Psoas muscle (tissue), 8 donors: ENCODE data around the gene OPRL1. TPM values are rescaled to one million over a fixed set of nuclear protein-coding genes. Genes with fewer than 3 reads are reported as not detected.

ENCODE experiments used
- ATAC-seq, 4 donors: fragments of 200-7000 bp; cut with Tn5 transposase; one replicate each; pipeline ENCODE4 v1.9.1; 2020; ENCODE audit warnings: moderate library complexity in 3 of 4, mild to moderate bottlenecking in 2 of 4
- DNase-seq, 2 donors: peaks; one replicate each; pipeline ENCODE4 v3.0.0-alpha.2; 2020
- H3K27ac ChIP-seq: fragments of 200-600 bp; one replicate; pipeline ENCODE4 v1.8.0; 2022
- H3K27me3 ChIP-seq, 3 donors: fragments of 200-600 bp in 1 of 3; one replicate each; pipeline versions ENCODE4 v1.6.1 to v1.8.0; 2013 to 2022; ENCODE audit warnings: low read length in 2 of 3, mild to moderate bottlenecking in 2 of 3, moderate library complexity in 1 of 3; ENCODE audit not compliant: insufficient read depth in 3 of 3
- H3K36me3 ChIP-seq, 2 donors: fragments of 200-600 bp in 1 of 2; one replicate each; pipeline versions ENCODE4 v1.6.1 to v1.8.0; 2013 to 2022; ENCODE audit warnings: low read depth in 1 of 2, mild to moderate bottlenecking in 1 of 2, moderate library complexity in 1 of 2; ENCODE audit not compliant: insufficient read depth in 1 of 2
- H3K4me1 ChIP-seq: fragments of 200-600 bp; one replicate; pipeline ENCODE4 v1.8.0; 2022
- H3K4me3 ChIP-seq: fragments of 200-600 bp; one replicate; pipeline ENCODE4 v1.8.0; 2022; ENCODE audit warnings: mild to moderate bottlenecking
- H3K9me3 ChIP-seq: fragments of 200-600 bp; one replicate; pipeline ENCODE4 v1.8.0; 2022
- CTCF ChIP-seq: fragments of 200-600 bp; IDR thresholded peaks from one replicate; pipeline ENCODE4 v1.8.0; 2022; ENCODE audit warnings: antibody characterized with exemption
- WGBS, 3 donors: extraction: QIAGEN DNeasy Blood & Tissue Kit; methylation state at CpG; one replicate each; pipeline versions ENCODE4 v1.1.6 to v1.1.7; 2013; 5-methylcytosine and 5-hydroxymethylcytosine counted together
- intact Hi-C, 2 donors: fragments of 100-400 bp; cut with DNase I; formaldehyde crosslinking; loops; one replicate each; pipeline versions ENCODE4 v1.11.0 to v1.14.2; 2022
- polyA plus RNA-seq, 3 donors: library from polyadenylated mRNA; stranded (reverse); fragments of 200-250 nt; gene quantifications; one replicate each; pipeline ENCODE4 v1.2.3, GENCODE V29; 2013
- total RNA-seq, 4 donors: library from RNA; stranded (reverse); fragmentation: NEBNext Ultra II Directional in 2 of 4; extraction: Animal tissue kit (Norgen Biotek cat#: 25700) in 2 of 4; gene quantifications; one replicate each; pipeline versions ENCODE4 v1.2.1 to v1.2.4, GENCODE V29; 2021 to 2023
- donor health status: healthy with polysubstance abuse.
- donor health status: DM: no; HTN: no; CAD: no; lungs with moderate emphysema.
- donor health status: Bipolar disorder and iron deficiency.
- donor health status: healthy.
- donor health status: DM: yes; HTN: yes; CAD: no.
- donor health status: DM: no; HTN: no; CAD: no.
- donor health status: DM: no; HTN: no; CAD: no.
- donor health status: DM: yes; HTN: yes; CAD: no.

The OPRL1 gene
- total and polyA plus RNA-seq, 7 donors, result 0.03 to 0.94 (median 0.17) TPM

GRCh38 chr20:64051561-64052325 is 28.1 kb upstream of the OPRL1 start:
- TF ChIP-seq CTCF, result no peak
- peak; percentile 63 to 83 for DNase-seq
- ATAC-seq, result peak; percentile 37 to 50 (median 44)
- WGBS, 3 donors, result 67 to 70% (median 69%) methylated on average over 14 to 15 of the region's 15 CpGs
- peak overlapping the region; percentile 11 for H3K4me3 ChIP-seq
- no peaks in the 10 kb centered on the region for H3K9me3 ChIP-seq
- no peaks in the 10 kb centered on the region for H3K4me1 ChIP-seq
- peak overlapping the region; percentile 74 for H3K27ac ChIP-seq
- H3K36me3 ChIP-seq, result no peaks in the 10 kb centered on the region
- intact Hi-C loops, result no loop called here
- H3K27me3 ChIP-seq, result peaks cover 0 to 54% (median 24%) of the 10 kb centered on the region in 3 donors

- WGBS, 3 donors, result 54 to 68% (median 66%) methylated on average over 10 of the region's 10 CpGs
- TF ChIP-seq CTCF, result no peak
- Histone ChIP-seq H3K36me3 (no peaks in the 10 kb centered on the region), H3K27ac (peak overlapping the region; percentile 65), H3K27me3 (peaks cover 0 to 48% (median 20%) of the 10 kb centered on the region in 3 donors), H3K9me3 (no peaks in the 10 kb centered on the region), H3K4me1 (no peaks in the 10 kb centered on the region), H3K4me3 (peak overlapping the region; percentile 18)
- DNase-seq (no peak), ATAC-seq (no peak)
- intact Hi-C loops, result no loop called here
Measured at GRCh38 chr20:64052326-64052722, 27.6 kb upstream of the OPRL1 start.

- 71 to 73% (median 72%) methylated on average over 31 to 33 of the region's 33 CpGs for WGBS, 3 donors
- ATAC-seq (no peak), DNase-seq (no peak)
- Histone ChIP-seq H3K4me3 (peak overlapping the region; percentile 18), H3K9me3 (no peaks in the 10 kb centered on the region), H3K27me3 (peaks cover 0 to 39% (median 17%) of the 10 kb centered on the region in 3 donors), H3K4me1 (no peaks in the 10 kb centered on the region), H3K27ac (peak overlapping the region; percentile 65), H3K36me3 (no peaks in the 10 kb centered on the region)
- no peak for TF ChIP-seq CTCF
- intact Hi-C loops, result no loop called here
Measured at GRCh38 chr20:64052987-64053840, 26.7 kb upstream of the OPRL1 start.

GRCh38 chr20:64053841-64054661 is 25.8 kb upstream of the OPRL1 start:
- intact Hi-C loops, result no loop called here
- WGBS, 3 donors, result 31 to 34% (median 32%) methylated on average over 15 to 17 of the region's 17 CpGs
- Histone ChIP-seq H3K4me3 (peak overlapping the region; percentile 33), H3K36me3 (no peaks in the 10 kb centered on the region), H3K4me1 (no peaks in the 10 kb centered on the region), H3K27me3 (peaks cover 0 to 31% (median 11%) of the 10 kb centered on the region in 3 donors), H3K9me3 (no peaks in the 10 kb centered on the region), H3K27ac (peak overlapping the region; percentile 68)
- DNase-seq (peak; percentile 61 to 78), ATAC-seq (peak in 3 of 4 donors; percentile 16 to 21 (median 20))
- TF ChIP-seq CTCF, result no peak
